Measurements from ENCODE around the gene KCNJ15. TPM values are rescaled to one million over a fixed set of nuclear protein-coding genes. Genes with fewer than 3 reads are reported as not detected.

Gene KCNJ15
- total and polyA plus RNA-seq, 2 of the 8 experiments (the other 6 are each of a cell fraction or from before 2014, with no cell fraction given) = under 0.01 TPM; not detected in 1

DNA sequence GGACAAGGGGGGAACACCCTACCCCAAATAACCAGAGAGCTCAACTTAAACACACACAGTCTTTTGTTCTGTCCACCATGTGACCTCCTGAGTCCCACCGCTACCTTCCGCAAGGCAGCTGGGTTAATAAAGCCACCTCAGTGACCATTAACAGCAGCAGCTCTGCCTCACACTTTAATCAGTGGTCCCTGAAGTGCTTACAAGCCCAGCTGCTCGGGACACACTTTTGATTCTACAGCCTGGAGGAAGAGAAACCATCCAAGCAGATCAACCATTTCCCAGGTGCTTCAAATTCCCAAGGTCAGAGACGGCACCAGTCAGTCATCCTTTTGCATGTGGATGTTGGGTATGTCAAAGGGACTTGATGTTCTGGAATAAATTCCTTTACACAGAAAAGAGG is 70.1 kb downstream of the KCNJ15 start (continued):
- TF ChIP-seq JUND (IDR thresholded peaks at IDR 0.05; ENCODE audit: low read length) (no peak), KDM1A (IDR thresholded peaks at IDR 0.05; ENCODE audit: borderline replicate concordance, low read length) (no peak), CBX8 (IDR thresholded peaks at IDR 0.05; ENCODE audit: borderline replicate concordance, low read depth, low read length) (no peak), EP300 (IDR thresholded peaks at IDR 0.05; ENCODE audit: borderline replicate concordance in 1 of 2, low read depth in 2 of 2, low read length in 2 of 2) (no peak), CEBPB (IDR thresholded peaks at IDR 0.05; ENCODE audit: low read depth, low read length) (no peak), SAP30 (IDR thresholded peaks at IDR 0.05; ENCODE audit: insufficient read depth, insufficient replicate concordance, low read length) (no peak)
- TF ChIP-seq, protein P1, sequence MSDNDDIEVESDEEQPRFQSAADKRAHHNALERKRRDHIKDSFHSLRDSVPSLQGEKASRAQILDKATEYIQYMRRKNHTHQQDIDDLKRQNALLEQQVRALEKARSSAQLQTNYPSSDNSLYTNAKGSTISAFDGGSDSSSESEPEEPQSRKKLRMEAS (IDR thresholded peaks at IDR 0.05) = no peak

All from H1 (cell line).